LNCaP clone FGC (cell line): ENCODE data around the gene RFC3.

Experiments
- DNase-seq: peaks from one replicate; pipeline ENCODE4 v3.0.0-alpha.2; 2011; ENCODE audit warnings: low read depth
- H3K4me3 ChIP-seq: 2 replicates; pipeline ENCODE4 v1.5.1; 2011; ENCODE audit warnings: mild to moderate bottlenecking, low read depth, low read length, control low read depth
- CTCF ChIP-seq: IDR thresholded peaks from 2 replicates; pipeline ENCODE4 v1.5.1; 2012; ENCODE audit warnings: mild to moderate bottlenecking; ENCODE audit not compliant: control insufficient read depth, insufficient read depth; ENCODE audit errors: extremely low read depth

RFC3 gene

GRCh38 chr13:33882804-33883203 lies 64.9 kb downstream of the RFC3 start:
- DNase-seq = peak; percentile 81
- no peak overlapping the region for H3K4me3 ChIP-seq
- TF ChIP-seq CTCF = no peak

GRCh38 chr13:33884531-33885220 lies 66.7 kb downstream of the RFC3 start:
- no peak for DNase-seq
- H3K4me3 ChIP-seq = no peak overlapping the region
- no peak for TF ChIP-seq CTCF
